Adrenal gland (tissue), 12 donors: ENCODE measurements around the gene OTUD3. TPM values are rescaled to one million over a fixed set of nuclear protein-coding genes. Genes with fewer than 3 reads are reported as not detected.

Source experiments
- DNase-seq, 7 donors: peaks; one replicate each; pipeline ENCODE4 v3.0.0-alpha.2; 2019 to 2020
- H3K27ac ChIP-seq, 5 donors: fragments of 200-600 bp; sonication (generic) in 4 of 5; 1 replicate in 3 of 5; 2 replicates in 2 of 5; pipeline versions ENCODE4 v1.5.1 to v1.8.0; 2016 to 2020; ENCODE audit warnings: mild to moderate bottlenecking in 1 of 5
- H3K27me3 ChIP-seq: fragments of 200-600 bp; 2 replicates; pipeline ENCODE4 v1.8.0; 2021
- H3K36me3 ChIP-seq, 2 donors: fragments of 200-600 bp; replicated peaks in 1 of 2; 1 replicate in 1 of 2; 2 replicates in 1 of 2; pipeline versions ENCODE4 v1.5.1 to v1.8.0; 2018 to 2022
- H3K4me1 ChIP-seq, 2 donors: fragments of 200-600 bp; replicated peaks in 1 of 2; 1 replicate in 1 of 2; 2 replicates in 1 of 2; pipeline versions ENCODE4 v1.5.1 to v1.8.0; 2018 to 2021
- H3K4me3 ChIP-seq, 4 donors: fragments of 200-600 bp; sonication (generic) in 3 of 4; one replicate each; pipeline ENCODE4 v1.5.1; 2016 to 2018
- H3K9me3 ChIP-seq, 3 donors: fragments of 200-600 bp; sonication (generic) in 1 of 3; replicated peaks in 1 of 3; 1 replicate in 2 of 3; 2 replicates in 1 of 3; pipeline versions ENCODE4 v1.5.1 to v1.8.0; 2016 to 2021
- POLR2A ChIP-seq, 2 donors: fragments of 450-650 bp; IDR thresholded peaks; one replicate each; pipeline ENCODE4 v1.6.1; 2017; ENCODE audit warnings: antibody characterized with exemption in 2 of 2, mild to moderate bottlenecking in 2 of 2, moderate library complexity in 1 of 2
- WGBS, 4 donors: extraction: QIAGEN DNeasy Blood & Tissue Kit in 2 of 4; methylation state at CpG; one replicate each; pipeline versions ENCODE4 v1.1.5 to v1.1.7; 2013 to 2017; 5-methylcytosine and 5-hydroxymethylcytosine counted together
- intact Hi-C, 2 donors: fragments of 100-400 bp; cut with DNase I; formaldehyde crosslinking; loops; one replicate each; pipeline versions ENCODE4 v1.14.1 to v1.15.0; 2022 to 2023
- polyA plus RNA-seq, 3 donors: library from polyadenylated mRNA; stranded (reverse); fragments of 200-250 nt in 2 of 3; fragments of 350-450 nt in 1 of 3; fragmentation: Illumina TruSeq in 1 of 3; extraction: RNeasy Lipid Tissue Mini Kit (QIAGEN cat#74804) in 1 of 3; gene quantifications; one replicate each; pipeline ENCODE4 v1.2.3, GENCODE V29; 2013 to 2014
- total RNA-seq, 9 donors: library from RNA; depleted of rRNA in 4 of 9; stranded (reverse); fragments of >200 nt in 4 of 9; fragments of 120-200 nt in 1 of 9; fragmentation: NEBNext Ultra II Directional in 1 of 9; extraction: Animal tissue kit (Norgen Biotek cat#: 25700) in 1 of 9; gene quantifications; one replicate each; pipeline versions ENCODE4 v1.1.0 to v1.2.4, GENCODE V29; 2013 to 2023
- TF ChIP-seq, protein P1 (sequence below), 6 experiments: fragments of 450-650 bp in 4 of 6; fragments of 200-600 bp in 2 of 6; sonication (generic) in 1 of 6; IDR thresholded peaks; 1 replicate in 5 of 6; 2 replicates in 1 of 6; pipeline versions ENCODE4 v1.5.1 to v1.8.0; 2016 to 2021; ENCODE audit warnings: antibody characterized with exemption in 6 of 6, mild to moderate bottlenecking in 2 of 6, moderate library complexity in 1 of 6
- donor health status: healthy with polysubstance abuse.
- donor health status: Bipolar disorder and iron deficiency.
- donor health status: DM: yes; HTN: yes; CAD: no.
- donor health status: DM: no; HTN: no; CAD: no.
- donor health status: DM: no; HTN: no; CAD: no.
- donor health status: DM: yes; HTN: yes; CAD: no.

OTUD3 gene
- total and polyA plus RNA-seq, 12 donors = 3.0 to 15.3 (median 5.5) TPM

DNA sequence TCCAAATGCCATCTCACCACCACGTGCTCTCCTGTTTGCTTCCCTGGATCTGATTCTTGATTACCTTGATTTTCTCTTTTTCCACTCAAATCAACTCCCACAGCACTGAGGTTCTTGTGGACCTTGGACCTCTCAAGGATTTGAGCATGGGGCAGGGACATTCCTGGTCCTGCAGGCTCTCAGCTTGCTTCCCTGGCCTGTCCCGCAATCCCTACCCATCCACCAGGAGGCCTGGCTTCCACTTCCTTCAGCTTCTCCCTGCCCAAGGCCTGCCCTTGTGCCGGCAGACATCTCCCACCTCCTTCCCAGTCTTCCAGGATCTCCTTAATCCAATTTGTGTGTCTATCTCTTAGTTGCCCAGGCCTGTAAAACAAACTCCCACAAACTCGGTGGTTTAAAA is 75.6 kb downstream of the OTUD3 start:
- no peaks in the 10 kb centered on the region for H3K36me3 ChIP-seq
- no peak for TF ChIP-seq POLR2A (IDR thresholded peaks at IDR 0.05)
- TF ChIP-seq, protein P1, sequence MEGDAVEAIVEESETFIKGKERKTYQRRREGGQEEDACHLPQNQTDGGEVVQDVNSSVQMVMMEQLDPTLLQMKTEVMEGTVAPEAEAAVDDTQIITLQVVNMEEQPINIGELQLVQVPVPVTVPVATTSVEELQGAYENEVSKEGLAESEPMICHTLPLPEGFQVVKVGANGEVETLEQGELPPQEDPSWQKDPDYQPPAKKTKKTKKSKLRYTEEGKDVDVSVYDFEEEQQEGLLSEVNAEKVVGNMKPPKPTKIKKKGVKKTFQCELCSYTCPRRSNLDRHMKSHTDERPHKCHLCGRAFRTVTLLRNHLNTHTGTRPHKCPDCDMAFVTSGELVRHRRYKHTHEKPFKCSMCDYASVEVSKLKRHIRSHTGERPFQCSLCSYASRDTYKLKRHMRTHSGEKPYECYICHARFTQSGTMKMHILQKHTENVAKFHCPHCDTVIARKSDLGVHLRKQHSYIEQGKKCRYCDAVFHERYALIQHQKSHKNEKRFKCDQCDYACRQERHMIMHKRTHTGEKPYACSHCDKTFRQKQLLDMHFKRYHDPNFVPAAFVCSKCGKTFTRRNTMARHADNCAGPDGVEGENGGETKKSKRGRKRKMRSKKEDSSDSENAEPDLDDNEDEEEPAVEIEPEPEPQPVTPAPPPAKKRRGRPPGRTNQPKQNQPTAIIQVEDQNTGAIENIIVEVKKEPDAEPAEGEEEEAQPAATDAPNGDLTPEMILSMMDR (IDR thresholded peaks at IDR 0.05) = no peak
- H3K27me3 ChIP-seq = no peaks in the 10 kb centered on the region
- intact Hi-C loops = no loop called here
- H3K4me3 ChIP-seq = no peak overlapping the region
- no peak overlapping the region for H3K27ac ChIP-seq
- no peak for DNase-seq
- WGBS, 4 donors = 73 to 80% (median 75%) methylated on average over 4 of the region's 4 CpGs
- no peaks in the 10 kb centered on the region for H3K9me3 ChIP-seq
- no peaks in the 10 kb centered on the region for H3K4me1 ChIP-seq

DNA sequence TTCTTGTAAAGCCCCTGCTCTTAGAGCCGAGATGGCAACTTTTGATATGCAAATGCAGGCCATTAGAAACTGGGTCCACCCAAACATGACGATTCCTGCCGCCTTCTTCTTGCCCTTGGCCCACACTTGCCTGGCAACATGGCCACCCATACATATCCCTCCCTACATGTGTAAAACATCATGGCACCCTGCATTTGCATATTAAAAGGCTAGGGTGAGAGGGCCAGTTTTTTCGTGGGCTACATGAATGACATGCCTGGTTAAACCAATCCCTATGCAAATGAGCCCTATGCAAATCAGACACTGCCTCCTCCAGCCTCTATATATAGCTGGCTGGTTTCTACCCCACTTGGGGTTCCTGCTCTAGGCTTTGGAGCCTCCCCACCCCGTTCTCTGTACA is 78.4 kb downstream of the OTUD3 start:
- Histone ChIP-seq H3K9me3 (no peaks in the 10 kb centered on the region), H3K27me3 (no peaks in the 10 kb centered on the region), H3K36me3 (no peaks in the 10 kb centered on the region), H3K4me3 (no peak overlapping the region), H3K4me1 (no peaks in the 10 kb centered on the region), H3K27ac (no peak overlapping the region)
- no peak for DNase-seq
- TF ChIP-seq, protein P1 (IDR thresholded peaks at IDR 0.05) = no peak
- no peak for TF ChIP-seq POLR2A (IDR thresholded peaks at IDR 0.05)
- intact Hi-C loops = no loop called here
- 47 to 69% (median 66%) methylated on average over 5 of the region's 5 CpGs for WGBS, 4 donors

Other genes starting within 250 kb of the OTUD3 start
- 10 to 100 TPM in 8 of 9 donors, 1 to 10 TPM in 1; 4.2 to 61.0 (median 22.6) TPM for gene NBL1, start 238.1 kb upstream of the OTUD3 start, total RNA-seq
- 10 to 100 TPM; 11.3 to 42.7 (median 29.4) TPM for gene NBL1, start 238.1 kb upstream of the OTUD3 start, polyA plus RNA-seq
- gene HTR6, start 217.5 kb upstream of the OTUD3 start, total RNA-seq = not detected
- not detected for gene HTR6, start 217.5 kb upstream of the OTUD3 start, polyA plus RNA-seq
- 10 to 100 TPM; 23.2 to 55.0 (median 38.1) TPM for gene TMCO4, start 82.5 kb upstream of the OTUD3 start, total RNA-seq
- gene TMCO4, start 82.5 kb upstream of the OTUD3 start, polyA plus RNA-seq = 10 to 100 TPM; 28.3 to 44.3 (median 42.6) TPM
- gene RNF186, start 67.1 kb upstream of the OTUD3 start, total RNA-seq = not detected
- not detected for gene RNF186, start 67.1 kb upstream of the OTUD3 start, polyA plus RNA-seq
- gene PLA2G2E, start 41.2 kb downstream of the OTUD3 start, total RNA-seq = not detected
- gene PLA2G2E, start 41.2 kb downstream of the OTUD3 start, polyA plus RNA-seq = not detected
- 10 to 100 TPM in 2 of 9 donors, 1 to 10 TPM in 6, not detected in 1; 1.1 to 23.4 (median 3.0) TPM for gene PLA2G2A, start 97.2 kb downstream of the OTUD3 start, total RNA-seq
- gene PLA2G2A, start 97.2 kb downstream of the OTUD3 start, polyA plus RNA-seq = 10 to 100 TPM; 10.2 to 96.2 (median 19.7) TPM
- 10 to 100 TPM in 1 of 9 donors, 1 to 10 TPM in 4, under 1 TPM in 4; 0.53 to 14.1 (median 1.3) TPM for gene PLA2G5, start 187.8 kb downstream of the OTUD3 start, total RNA-seq
- 1 to 10 TPM; 1.1 to 5.4 (median 4.2) TPM for gene PLA2G5, start 187.8 kb downstream of the OTUD3 start, polyA plus RNA-seq
- not detected for gene PLA2G2D, start 237.1 kb downstream of the OTUD3 start, total RNA-seq
- gene PLA2G2D, start 237.1 kb downstream of the OTUD3 start, polyA plus RNA-seq = not detected